Measurements from ENCODE around the gene SLCO1B3.
A peak's percentile ranks its signal among the peaks of the same experiment; 100 is the strongest.

The SLCO1B3 gene

GRCh38 chr12:20885116-20885515 lies 74.6 kb downstream of the SLCO1B3 start:
- DNase-seq = no peak

DNA sequence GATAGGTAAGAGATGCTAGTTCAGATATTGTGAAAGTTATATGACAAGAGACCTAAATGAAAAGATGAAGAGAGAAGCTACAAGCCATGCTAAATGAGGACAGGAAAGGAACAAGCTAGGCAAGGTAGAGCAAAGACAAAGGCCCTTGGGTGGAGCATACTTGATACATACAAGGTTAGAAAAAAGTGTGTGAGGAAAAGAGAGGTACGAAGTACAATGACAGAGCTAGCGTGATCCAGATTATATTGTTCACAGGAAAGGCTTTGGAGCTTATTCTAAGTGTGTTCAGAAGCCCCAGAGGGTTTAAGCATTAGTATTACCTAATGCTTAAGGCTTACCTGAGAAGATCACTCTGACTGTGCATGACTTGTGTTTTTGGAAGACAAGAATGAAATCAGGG lies 75.0 kb downstream of the SLCO1B3 start:
- no peak for DNase-seq

GRCh38 chr12:20917269-20917668 lies 106.8 kb downstream of the SLCO1B3 start:
- DNase-seq = no peak

DNA sequence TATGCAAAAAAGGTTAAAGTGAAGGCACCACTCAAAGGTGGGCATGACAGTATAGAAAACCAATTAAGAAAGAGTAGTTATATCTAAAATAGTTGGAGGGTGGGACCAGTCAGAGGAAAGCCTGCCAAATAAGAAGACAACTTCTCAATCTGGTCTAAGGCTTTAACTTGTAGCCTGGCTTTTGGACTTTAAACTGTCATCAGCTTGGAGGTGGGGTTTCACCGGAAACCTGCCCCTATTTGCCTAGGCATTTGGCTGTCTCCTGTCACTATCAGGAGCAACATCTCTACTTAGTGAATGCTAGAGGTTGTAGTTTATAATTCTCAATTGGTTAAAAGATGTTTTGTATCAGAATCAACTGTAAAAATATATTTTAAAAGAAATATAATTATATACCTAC lies 107.3 kb downstream of the SLCO1B3 start:
- no peak for DNase-seq

- DNase-seq = peak; percentile 13
Measured at GRCh38 chr12:20931894-20932293, 121.4 kb downstream of the SLCO1B3 start.

DNA sequence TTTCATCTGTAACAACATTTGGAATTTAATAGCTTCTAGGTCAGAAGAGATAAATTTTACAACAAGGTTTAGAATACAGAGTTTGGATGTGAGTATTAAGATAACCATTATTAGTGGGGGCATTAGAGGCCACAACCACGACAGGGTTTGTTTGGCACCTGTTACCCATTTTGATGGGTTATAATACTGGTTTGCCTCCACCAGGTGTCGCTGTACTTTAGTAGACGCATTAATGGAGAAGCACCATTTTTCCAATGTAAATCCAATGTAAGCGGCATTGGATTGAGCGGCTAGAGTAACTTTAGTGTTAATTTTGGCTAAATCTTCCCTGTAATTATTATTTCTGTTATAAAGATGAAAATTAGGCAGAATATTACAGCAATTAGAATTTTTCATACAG lies 136.2 kb downstream of the SLCO1B3 start:
- DNase-seq = no peak

DNA sequence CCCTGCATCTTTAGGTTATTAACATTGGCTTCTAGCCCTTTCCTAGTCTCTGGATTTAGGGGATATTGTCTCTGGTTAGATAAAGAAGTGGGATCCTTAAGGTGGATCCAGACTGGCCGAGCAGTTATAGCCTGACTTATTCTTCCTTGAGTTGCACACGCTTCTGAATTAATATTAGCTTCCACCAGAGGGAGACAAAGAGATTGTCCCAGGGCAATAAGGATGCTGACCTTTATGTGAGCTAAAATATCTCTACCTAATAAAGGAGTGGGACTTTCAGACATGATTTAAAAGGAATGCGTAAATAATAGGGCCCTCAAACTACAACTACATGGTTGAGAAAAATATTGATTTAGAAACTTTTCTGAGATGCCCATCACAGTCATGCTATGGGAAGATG lies 139.7 kb downstream of the SLCO1B3 start:
- peak; percentile 12 for DNase-seq

DNA sequence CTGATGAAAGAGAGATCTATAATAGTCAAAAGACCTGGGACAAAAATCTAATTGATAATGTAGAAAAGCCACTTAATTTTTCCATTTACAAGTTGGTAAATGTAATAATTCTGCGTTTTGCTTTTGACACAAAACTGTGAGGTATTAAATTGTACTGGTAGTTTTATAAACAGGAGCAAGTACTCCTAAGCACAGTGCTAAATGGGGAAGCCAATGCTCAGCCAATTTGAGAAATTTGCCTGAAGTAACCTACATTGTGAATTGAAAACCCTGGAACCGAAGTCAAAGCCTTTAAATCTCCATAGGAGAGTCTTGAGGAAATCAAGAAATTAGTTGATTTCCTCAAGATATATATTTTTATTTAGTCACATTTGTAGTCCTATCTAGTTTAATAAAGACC lies 152.8 kb downstream of the SLCO1B3 start:
- DNase-seq = no peak

- DNase-seq = no peak
Measured at GRCh38 chr12:20963762-20964161, 153.3 kb downstream of the SLCO1B3 start.

Measured in eye (tissue), 1 donor.